K562 (cell line): ENCODE measurements around the gene MOXD1. TPM values are rescaled to one million over a fixed set of nuclear protein-coding genes. Genes with fewer than 3 reads are reported as not detected.

Source experiments
- ATAC-seq: fragments of 200-7000 bp; cut with Tn5 transposase; 3 replicates; pipeline ENCODE4 v1.9.1; 2020; ENCODE audit warnings: moderate library complexity
- BruUV-seq: library from RNA; stranded (reverse); fragments of 400-500 nt; replicated peaks from 2 replicates; lab custom pipeline; 2021; lab: Mats Ljungman, UMichigan
- CTCF ChIA-PET: fragments of 300-600 bp; formaldehyde crosslinking; extraction: SDS; loops from one replicate; lab custom pipeline; 2021; ENCODE audit warnings: low intra/inter-chr PET ratio; lab: Yijun Ruan, JAX
- POLR2A ChIA-PET: fragments of 300-600, 350-650 bp; sonication (Branson Sonifier 250); formaldehyde crosslinking; extraction: SDS; loops from one replicate; lab custom pipeline; 2021; ENCODE audit warnings: antibody characterized with exemption, inconsistent platforms; lab: Yijun Ruan, JAX
- DNase-seq, 4 experiments: peaks; one replicate each; pipeline versions ENCODE4 v3.0.0 to v3.0.0-alpha.2; 2011 to 2018; ENCODE audit warnings: low spot score in 3 of 4, mixed read lengths in 3 of 4; ENCODE audit errors: extremely low read depth in 1 of 4
- FAIRE-seq: peaks from 2 replicates; lab custom pipeline; 2011; peaks lifted over from hg19 to GRCh38; lab: Jason Lieb, UNC
- H2AFZ ChIP-seq: 2 replicates; pipeline ENCODE4 v1.6.0; 2011; ENCODE audit warnings: low read depth, low read length, control low read depth, inconsistent platforms
- H3K27ac ChIP-seq: fragments of 200-600 bp; 3 replicates; pipeline ENCODE4 v1.8.0; 2011; ENCODE audit warnings: low read depth, mild to moderate bottlenecking, control low read depth, inconsistent platforms, low read length, moderate library complexity, mixed read lengths; ENCODE audit errors: extremely low read depth
- H3K27me3 ChIP-seq, 2 experiments: fragments of 300-600 bp in 1 of 2; 2 replicates in 1 of 2; 3 replicates in 1 of 2; pipeline versions ENCODE4 v1.6.0 to v1.8.0; 2011; ENCODE audit warnings: inconsistent platforms in 2 of 2, low read length in 2 of 2, mild to moderate bottlenecking in 1 of 2, mixed read lengths in 1 of 2, moderate library complexity in 1 of 2; ENCODE audit not compliant: control insufficient read depth in 2 of 2, insufficient read depth in 2 of 2
- H3K36me3 ChIP-seq: fragments of 300-600 bp; 3 replicates; pipeline ENCODE4 v1.8.0; 2011; ENCODE audit warnings: mild to moderate bottlenecking, low read length, inconsistent platforms; ENCODE audit not compliant: control insufficient read depth, insufficient read depth
- H3K4me1 ChIP-seq, 2 experiments: fragments of 200-600 bp in 1 of 2; replicated peaks in 1 of 2; 2 replicates in 1 of 2; 3 replicates in 1 of 2; pipeline versions ENCODE4 v1.5.1 to v1.8.0; 2011; ENCODE audit warnings: inconsistent platforms in 2 of 2, low read length in 2 of 2, mild to moderate bottlenecking in 1 of 2, mixed read lengths in 1 of 2, moderate library complexity in 1 of 2; ENCODE audit not compliant: control insufficient read depth in 2 of 2, insufficient read depth in 2 of 2
- H3K4me2 ChIP-seq: 2 replicates; pipeline ENCODE4 v1.6.1; 2011; ENCODE audit warnings: low read length, control low read depth, inconsistent platforms, mixed read lengths; ENCODE audit not compliant: insufficient read depth
- H3K4me3 ChIP-seq: fragments of 200-600 bp; sonication (generic), shearing (Covaris generic); 2 replicates; pipeline ENCODE4 v1.5.1; 2016; ENCODE audit warnings: control low read depth, inconsistent platforms
- H3K79me2 ChIP-seq: fragments of 200-600 bp; 3 replicates; pipeline ENCODE4 v1.8.0; 2011; ENCODE audit warnings: low read length, inconsistent platforms; ENCODE audit not compliant: control insufficient read depth, insufficient read depth
- H3K9ac ChIP-seq, 2 experiments: 2 replicates each; pipeline versions ENCODE4 v1.6.0 to v1.6.1; 2011; ENCODE audit warnings: low read depth in 2 of 2, low read length in 2 of 2, control low read depth in 1 of 2, inconsistent platforms in 1 of 2, mild to moderate bottlenecking in 1 of 2, mixed read lengths in 1 of 2; ENCODE audit not compliant: insufficient read depth in 1 of 2
- H3K9me1 ChIP-seq: one replicate; pipeline ENCODE4 v1.6.0; 2011; ENCODE audit warnings: inconsistent platforms, mild to moderate bottlenecking, low read length, moderate library complexity; ENCODE audit not compliant: control insufficient read depth, insufficient read depth
- H3K9me3 ChIP-seq: replicated peaks from 2 replicates; pipeline ENCODE4 v1.5.1; 2011; ENCODE audit warnings: low read depth, low read length, inconsistent platforms; ENCODE audit not compliant: control insufficient read depth, insufficient read depth
- H4K20me1 ChIP-seq: replicated peaks from 2 replicates; pipeline ENCODE4 v1.6.1; 2011; ENCODE audit warnings: low read length, inconsistent platforms, mixed read lengths; ENCODE audit not compliant: control insufficient read depth, insufficient read depth
- BHLHE40 ChIP-seq: IDR thresholded peaks from 2 replicates; pipeline ENCODE4 v1.6.1; 2011; ENCODE audit warnings: low read length, improper control_type of control experiment
- CHD2 ChIP-seq: IDR thresholded peaks from 2 replicates; pipeline ENCODE4 v1.6.1; 2011; ENCODE audit warnings: low read depth, low read length
- HOMEZ ChIP-seq: fragments of 250-450 bp; sonication (Bioruptor Pico); IDR thresholded peaks from 2 replicates; pipeline ENCODE4 v1.4.0; 2020; ENCODE audit warnings: mild to moderate bottlenecking, moderate library complexity
- PHF8 ChIP-seq: fragments of 200-600 bp; sonication (generic); IDR thresholded peaks from 2 replicates; pipeline ENCODE4 v1.6.1; 2012; ENCODE audit warnings: mixed run types, mild to moderate bottlenecking, inconsistent platforms, low read length, moderate library complexity, borderline replicate concordance
- POLR3A ChIP-seq: IDR thresholded peaks from 2 replicates; pipeline ENCODE4 v1.6.1; 2011; ENCODE audit warnings: borderline replicate concordance, mild to moderate bottlenecking, moderate library complexity; ENCODE audit not compliant: insufficient read length, insufficient read depth; ENCODE audit errors: extremely low read depth
- RBM34 ChIP-seq: fragments of 200-400 bp; formaldehyde crosslinking; IDR thresholded peaks from 2 replicates; pipeline ENCODE4 v1.6.1; 2018; ENCODE audit warnings: low read length, borderline replicate concordance; ENCODE audit not compliant: insufficient read depth
- SUPT5H ChIP-seq: fragments of 450-650 bp; IDR thresholded peaks from 2 replicates; pipeline ENCODE4 v1.6.1; 2016
- WGBS: fragments of 100-300 bp; shearing (Covaris generic); methylation state at CpG from one replicate; pipeline ENCODE4 v1.1.6; 2016; ENCODE audit warnings: low coverage, mixed read lengths; ENCODE audit not compliant: insufficient coverage; ENCODE audit errors: missing lambda C conversion rate; 5-methylcytosine and 5-hydroxymethylcytosine counted together
- in situ Hi-C: fragments of 300-500 bp; cut with MboI; formaldehyde crosslinking; loops from 4 replicates; pipeline ENCODE4 v1.15.0; 2018; ENCODE audit warnings: inconsistent platforms, mixed read lengths
- intact Hi-C: fragments of 100-400 bp; cut with micrococcal nuclease; formaldehyde crosslinking; loops from 2 replicates; pipeline ENCODE4 v1.14.2; 2022
- polyA plus RNA-seq, 8 experiments: library from polyadenylated mRNA; depleted of rRNA in 4 of 8; stranded (reverse) in 5 of 8; unstranded in 3 of 8; fragments of >200 nt; fragmentation: Nextera tagmentation in 2 of 8; fragmentation: Illumina TruSeq in 1 of 8; extraction: Ambion mirVana in 2 of 8; extraction: Trizol in 1 of 8; gene quantifications; 2 replicates each; pipeline versions ENCODE4 v1.2.1 to v1.2.3, GENCODE V29; 2011 to 2014; ENCODE audit warnings: inconsistent platforms in 1 of 8, missing spikeins in 1 of 8
- total RNA-seq, 7 experiments: library from RNA; depleted of rRNA in 6 of 7; stranded (reverse); fragments of >200 nt in 6 of 7; fragmentation: Illumina TruSeq in 2 of 7; extraction: Trizol in 2 of 7; gene quantifications; 2 replicates each; pipeline versions ENCODE4 v1.2.1 to v1.2.3, GENCODE V29; 2011 to 2021; ENCODE audit warnings: low replicate concordance in 1 of 7
- TF ChIP-seq, protein P1 (sequence below): sonication (generic); formaldehyde crosslinking; IDR thresholded peaks from 2 replicates; pipeline ENCODE4 v1.5.0; 2020; ENCODE audit warnings: missing genetic modification reagents

The MOXD1 gene
- total and polyA plus RNA-seq, 9 of the 15 experiments (the other 6 are each of a cell fraction or from before 2014, with no cell fraction given): not detected

- TF ChIP-seq HOMEZ (CRISPR knock-in tag): no peak
These were observed 135.7 kb downstream of the MOXD1 start (continued) for GRCh38 chr6:132265451-132266097.

GRCh38 chr6:132264021-132264500, 137.2 kb downstream of the MOXD1 start:
- FAIRE-seq (no peak), ATAC-seq (no peak), DNase-seq (no peak)
- H2AFZ ChIP-seq: no peak overlapping the region
- no peaks in the 10 kb centered on the region for H3K9me3 ChIP-seq
- no TSS peak for BruUV-seq
- no peak overlapping the region for H3K4me2 ChIP-seq
- H3K9ac ChIP-seq: no peak overlapping the region
- intact Hi-C loops: no loop called here
- ChIA-PET CTCF (no interaction called here), POLR2A (no interaction called here)
- no peak overlapping the region for H3K4me3 ChIP-seq
- no peaks in the 10 kb centered on the region for H3K9me1 ChIP-seq
- no peaks in the 10 kb centered on the region for H3K4me1 ChIP-seq
- no peaks in the 10 kb centered on the region for H3K36me3 ChIP-seq
- H3K79me2 ChIP-seq: no peaks in the 10 kb centered on the region
- in situ Hi-C loops: no loop called here
- H4K20me1 ChIP-seq: no peaks in the 10 kb centered on the region
- H3K27me3 ChIP-seq: no peaks in the 10 kb centered on the region
- H3K27ac ChIP-seq: no peak overlapping the region
- 2% methylated on average over 6 of the region's 6 CpGs for WGBS
- TF ChIP-seq RBM34 (no peak), POLR3A (no peak), SUPT5H (no peak), PHF8 (no peak), CHD2 (no peak), BHLHE40 (no peak)
- TF ChIP-seq, protein P1, sequence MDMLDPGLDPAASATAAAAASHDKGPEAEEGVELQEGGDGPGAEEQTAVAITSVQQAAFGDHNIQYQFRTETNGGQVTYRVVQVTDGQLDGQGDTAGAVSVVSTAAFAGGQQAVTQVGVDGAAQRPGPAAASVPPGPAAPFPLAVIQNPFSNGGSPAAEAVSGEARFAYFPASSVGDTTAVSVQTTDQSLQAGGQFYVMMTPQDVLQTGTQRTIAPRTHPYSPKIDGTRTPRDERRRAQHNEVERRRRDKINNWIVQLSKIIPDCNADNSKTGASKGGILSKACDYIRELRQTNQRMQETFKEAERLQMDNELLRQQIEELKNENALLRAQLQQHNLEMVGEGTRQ (CRISPR knock-in tag): no peak
